ENCODE results near the gene ATP1A1. TPM values are rescaled to one million over a fixed set of nuclear protein-coding genes. Genes with fewer than 3 reads are reported as not detected.

Gene ATP1A1
- total RNA-seq, 2 experiments from 2014 or later = 360 to 370 TPM

GRCh38 chr1:116386042-116386441, 13.0 kb downstream of the ATP1A1 start:
- intact Hi-C loops (cut with micrococcal nuclease) = no loop called here
- no peak overlapping the region for H3K4me3 Mint-ChIP-seq
- no peaks in the 10 kb centered on the region for H3K27me3 Mint-ChIP-seq (ENCODE audit: low read depth)
- no peak overlapping the region for H3K27ac Mint-ChIP-seq
- H3K36me3 Mint-ChIP-seq (ENCODE audit: low read depth) = peaks cover 55% of the 10 kb centered on the region
- peaks cover 71% of the 10 kb centered on the region for H3K4me1 Mint-ChIP-seq (ENCODE audit: low read depth)
- DNase-seq = no peak
- H3K9me3 Mint-ChIP-seq = no peaks in the 10 kb centered on the region
- CTCF ChIA-PET = interaction anchor here (0.9 to 1.0 kb wide), 2 partner anchors 29 to 99 kb away, joined by 3 to 4 read pairs; no protein-coding TSS in a partner anchor

DNA sequence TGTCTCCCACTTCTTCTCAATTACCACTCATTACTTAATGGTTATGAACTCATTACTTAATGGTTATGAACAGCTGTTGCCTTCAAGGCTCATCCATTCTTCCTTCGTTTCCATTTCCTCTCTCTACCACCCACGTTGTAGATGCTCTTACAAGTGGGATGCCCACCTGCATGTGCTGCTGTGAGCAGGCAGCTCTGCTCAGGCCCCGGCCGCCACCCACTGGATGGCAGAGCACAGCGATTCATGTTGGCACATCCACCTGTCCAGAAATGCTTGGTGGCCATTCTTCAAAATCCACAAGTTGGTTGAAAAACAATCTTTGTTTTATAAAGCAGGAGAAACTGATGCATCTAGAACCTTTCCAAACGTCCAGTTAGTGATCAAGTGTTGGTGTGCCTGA, 14.5 kb downstream of the ATP1A1 start:
- Mint-ChIP-seq H3K4me1 (ENCODE audit: low read depth) (peaks cover 66% of the 10 kb centered on the region), H3K4me3 (no peak overlapping the region), H3K36me3 (ENCODE audit: low read depth) (peaks cover 60% of the 10 kb centered on the region), H3K27ac (peak overlapping the region; percentile 33), H3K27me3 (ENCODE audit: low read depth) (no peaks in the 10 kb centered on the region), H3K9me3 (no peaks in the 10 kb centered on the region)
- intact Hi-C loops (cut with micrococcal nuclease) = no loop called here
- CTCF ChIA-PET = interaction anchor here (0.6 to 1.0 kb wide), 2 partner anchors 10 to 620 kb away, joined by 3 read pairs; no protein-coding TSS in a partner anchor
- DNase-seq = no peak

DNA sequence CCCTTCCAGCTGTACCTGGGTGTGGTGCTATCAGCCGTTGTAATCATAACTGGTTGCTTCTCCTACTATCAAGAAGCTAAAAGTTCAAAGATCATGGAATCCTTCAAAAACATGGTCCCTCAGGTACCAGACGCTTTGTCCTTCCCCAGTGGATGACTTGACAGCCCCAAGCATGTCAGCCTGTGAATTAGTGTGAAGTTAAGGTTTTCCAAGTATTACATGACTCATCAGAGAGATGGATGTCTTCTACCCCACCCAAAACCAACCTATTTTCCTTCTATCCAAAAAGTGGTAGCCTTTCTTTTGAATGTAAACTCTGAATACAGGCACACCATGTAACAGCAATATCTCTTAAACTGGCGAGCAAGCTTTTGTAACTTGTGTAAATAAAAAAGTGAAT, 15.1 kb downstream of the ATP1A1 start:
- Mint-ChIP-seq H3K4me1 (ENCODE audit: low read depth) (peaks cover 62% of the 10 kb centered on the region), H3K27me3 (ENCODE audit: low read depth) (no peaks in the 10 kb centered on the region), H3K27ac (peak overlapping the region; percentile 79), H3K36me3 (ENCODE audit: low read depth) (peaks cover 66% of the 10 kb centered on the region), H3K9me3 (no peaks in the 10 kb centered on the region), H3K4me3 (no peak overlapping the region)
- DNase-seq = no peak
- CTCF ChIA-PET = interaction anchor here (0.8 to 1.0 kb wide), 2 partner anchors 10 to 27 kb away, joined by 3 read pairs; no protein-coding TSS in a partner anchor
- intact Hi-C loops (cut with micrococcal nuclease) = no loop called here

DNA sequence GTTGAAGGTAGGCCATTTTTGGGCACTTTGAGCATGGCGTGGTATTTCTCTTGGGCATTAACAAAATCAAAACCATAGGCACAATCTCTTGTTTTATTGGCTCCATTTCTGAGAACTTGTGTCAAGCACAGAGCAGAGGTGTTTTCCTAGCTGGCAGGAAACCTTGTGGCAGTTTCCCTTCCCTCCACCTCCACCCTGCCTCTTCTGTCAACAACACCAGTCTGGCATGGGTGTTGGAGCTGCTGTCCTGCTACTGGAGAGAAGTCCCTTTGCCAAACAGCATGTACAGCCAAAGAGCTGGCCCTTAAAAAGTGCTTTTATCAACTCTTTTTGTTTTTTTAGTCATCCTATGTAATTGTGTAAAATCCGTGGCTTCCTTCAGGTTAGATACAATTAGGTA, 16.0 kb downstream of the ATP1A1 start:
- Mint-ChIP-seq H3K27me3 (ENCODE audit: low read depth) (no peaks in the 10 kb centered on the region), H3K4me3 (no peak overlapping the region), H3K27ac (peak overlapping the region; percentile 79), H3K36me3 (ENCODE audit: low read depth) (peaks cover 72% of the 10 kb centered on the region), H3K4me1 (ENCODE audit: low read depth) (peaks cover 55% of the 10 kb centered on the region), H3K9me3 (no peaks in the 10 kb centered on the region)
- CTCF ChIA-PET = no interaction called here
- intact Hi-C loops (cut with micrococcal nuclease) = no loop called here
- no peak for DNase-seq

DNA sequence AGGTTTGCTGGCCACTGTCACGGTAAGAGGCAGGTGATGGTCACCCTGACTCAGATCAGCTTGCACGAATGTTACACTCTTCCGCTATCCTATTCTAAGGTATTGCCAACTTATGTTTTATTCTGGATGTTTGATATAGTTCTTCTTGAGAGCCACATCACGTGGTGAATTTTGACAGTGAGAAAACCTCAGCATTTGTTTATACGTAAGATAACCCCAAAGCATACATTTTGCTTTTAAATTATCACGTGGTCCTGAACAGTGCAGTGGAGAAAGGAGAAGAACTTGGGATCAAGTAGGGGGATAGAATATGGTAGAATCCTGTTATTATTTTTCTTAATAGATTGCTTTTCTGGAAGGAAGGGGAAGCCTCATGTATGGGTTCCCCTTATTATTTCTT, 16.6 kb downstream of the ATP1A1 start:
- no peaks in the 10 kb centered on the region for H3K9me3 Mint-ChIP-seq
- DNase-seq = no peak
- peaks cover 50% of the 10 kb centered on the region for H3K4me1 Mint-ChIP-seq (ENCODE audit: low read depth)
- H3K27ac Mint-ChIP-seq = peak overlapping the region; percentile 79
- H3K4me3 Mint-ChIP-seq = no peak overlapping the region
- intact Hi-C loops (cut with micrococcal nuclease) = loop anchor here (2.0 kb wide), 1 partner anchor 15 kb away; no protein-coding TSS in a partner anchor
- peaks cover 75% of the 10 kb centered on the region for H3K36me3 Mint-ChIP-seq (ENCODE audit: low read depth)
- no peaks in the 10 kb centered on the region for H3K27me3 Mint-ChIP-seq (ENCODE audit: low read depth)
- CTCF ChIA-PET = interaction anchor here (0.8 to 1.2 kb wide), 2 partner anchors 12 to 27 kb away, joined by 3 to 4 read pairs; no protein-coding TSS in a partner anchor

GRCh38 chr1:116390195-116390594, 17.2 kb downstream of the ATP1A1 start:
- Mint-ChIP-seq H3K36me3 (ENCODE audit: low read depth) (peaks cover 74% of the 10 kb centered on the region), H3K4me1 (ENCODE audit: low read depth) (peaks cover 45% of the 10 kb centered on the region), H3K9me3 (no peaks in the 10 kb centered on the region), H3K4me3 (no peak overlapping the region), H3K27me3 (ENCODE audit: low read depth) (no peaks in the 10 kb centered on the region), H3K27ac (peak overlapping the region; percentile 79)
- DNase-seq = peak; percentile 49
- intact Hi-C loops (cut with micrococcal nuclease) = loop anchor here (2.0 kb wide), 1 partner anchor 15 kb away; no protein-coding TSS in a partner anchor
- CTCF ChIA-PET = interaction anchor here (0.8 to 1.4 kb wide), 4 partner anchors 7 to 94 kb away, joined by 3 to 4 read pairs (median 3); no protein-coding TSS in a partner anchor

GRCh38 chr1:116391185-116391584, 18.1 kb downstream of the ATP1A1 start:
- Mint-ChIP-seq H3K27ac (peak overlapping the region; percentile 66), H3K4me1 (ENCODE audit: low read depth) (peaks cover 41% of the 10 kb centered on the region), H3K9me3 (no peaks in the 10 kb centered on the region), H3K27me3 (ENCODE audit: low read depth) (no peaks in the 10 kb centered on the region), H3K36me3 (ENCODE audit: low read depth) (peaks cover 75% of the 10 kb centered on the region), H3K4me3 (no peak overlapping the region)
- no peak for DNase-seq
- intact Hi-C loops (cut with micrococcal nuclease) = loop anchor here (2.0 kb wide), 1 partner anchor 16 kb away; no protein-coding TSS in a partner anchor
- CTCF ChIA-PET = interaction anchor here (1.1 to 1.5 kb wide), 4 partner anchors 8 to 93 kb away, joined by 3 to 4 read pairs (median 3); no protein-coding TSS in a partner anchor

GRCh38 chr1:116392717-116393404, 19.8 kb downstream of the ATP1A1 start:
- intact Hi-C loops (cut with micrococcal nuclease) = no loop called here
- DNase-seq = no peak
- Mint-ChIP-seq H3K9me3 (no peaks in the 10 kb centered on the region), H3K4me1 (ENCODE audit: low read depth) (peaks cover 32% of the 10 kb centered on the region), H3K4me3 (no peak overlapping the region), H3K27ac (peak overlapping the region; percentile 46), H3K27me3 (ENCODE audit: low read depth) (no peaks in the 10 kb centered on the region), H3K36me3 (ENCODE audit: low read depth) (peaks cover 75% of the 10 kb centered on the region)
- CTCF ChIA-PET = interaction anchor here (1.1 kb wide), 1 partner anchor 12 kb away, joined by 3 read pairs; no protein-coding TSS in a partner anchor

- no peak overlapping the region for H3K4me3 Mint-ChIP-seq
- intact Hi-C loops (cut with micrococcal nuclease) = no loop called here
- peaks cover 23% of the 10 kb centered on the region for H3K4me1 Mint-ChIP-seq (ENCODE audit: low read depth)
- DNase-seq = no peak
- no peaks in the 10 kb centered on the region for H3K9me3 Mint-ChIP-seq
- no peak overlapping the region for H3K27ac Mint-ChIP-seq
- CTCF ChIA-PET = interaction anchor here (1.1 kb wide), 1 partner anchor 12 kb away, joined by 3 read pairs; no protein-coding TSS in a partner anchor
- H3K36me3 Mint-ChIP-seq (ENCODE audit: low read depth) = peaks cover 75% of the 10 kb centered on the region
- H3K27me3 Mint-ChIP-seq (ENCODE audit: low read depth) = no peaks in the 10 kb centered on the region
These were observed 20.7 kb downstream of the ATP1A1 start for GRCh38 chr1:116393792-116394191.

GRCh38 chr1:116394270-116394669, 21.2 kb downstream of the ATP1A1 start:
- H3K27me3 Mint-ChIP-seq (ENCODE audit: low read depth) = no peaks in the 10 kb centered on the region
- peaks cover 75% of the 10 kb centered on the region for H3K36me3 Mint-ChIP-seq (ENCODE audit: low read depth)
- H3K4me3 Mint-ChIP-seq = no peak overlapping the region
- CTCF ChIA-PET = no interaction called here
- no peaks in the 10 kb centered on the region for H3K9me3 Mint-ChIP-seq
- H3K27ac Mint-ChIP-seq = no peak overlapping the region
- DNase-seq = no peak
- intact Hi-C loops (cut with micrococcal nuclease) = no loop called here
- peaks cover 19% of the 10 kb centered on the region for H3K4me1 Mint-ChIP-seq (ENCODE audit: low read depth)

DNA sequence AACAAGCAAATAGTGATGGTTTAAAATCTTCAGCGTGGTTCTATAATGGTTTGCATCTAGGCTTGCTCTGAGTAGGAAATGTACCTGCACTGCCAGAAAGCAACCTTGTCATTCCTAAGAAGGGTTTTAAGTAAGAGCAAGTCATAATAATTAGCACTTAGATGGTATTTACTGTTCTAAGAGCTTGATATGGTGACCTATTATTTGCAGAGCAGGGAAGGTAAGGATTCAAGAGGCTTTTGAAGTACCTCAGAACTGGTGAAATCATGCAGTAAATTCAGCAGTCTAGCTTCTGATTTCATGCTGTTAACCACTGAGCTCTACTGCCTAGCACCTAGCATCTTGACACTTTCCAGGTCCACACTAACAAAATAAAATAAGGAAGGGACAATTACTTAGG, 23.7 kb downstream of the ATP1A1 start:
- no peak for DNase-seq
- CTCF ChIA-PET = interaction anchor here (1.2 kb wide), 1 partner anchor 21 kb away, joined by 4 read pairs; no protein-coding TSS in a partner anchor
- H3K36me3 Mint-ChIP-seq (ENCODE audit: low read depth) = peaks cover 84% of the 10 kb centered on the region
- no peak overlapping the region for H3K4me3 Mint-ChIP-seq
- H3K27me3 Mint-ChIP-seq (ENCODE audit: low read depth) = no peaks in the 10 kb centered on the region
- H3K27ac Mint-ChIP-seq = peak overlapping the region; percentile 69
- H3K4me1 Mint-ChIP-seq (ENCODE audit: low read depth) = peaks cover 10% of the 10 kb centered on the region
- intact Hi-C loops (cut with micrococcal nuclease) = no loop called here
- H3K9me3 Mint-ChIP-seq = no peaks in the 10 kb centered on the region

GRCh38 chr1:116397728-116398127, 24.7 kb downstream of the ATP1A1 start:
- DNase-seq = no peak
- intact Hi-C loops (cut with micrococcal nuclease) = no loop called here
- Mint-ChIP-seq H3K27ac (peak overlapping the region; percentile 47), H3K36me3 (ENCODE audit: low read depth) (peaks cover 87% of the 10 kb centered on the region), H3K4me3 (no peak overlapping the region), H3K27me3 (ENCODE audit: low read depth) (no peaks in the 10 kb centered on the region), H3K9me3 (no peaks in the 10 kb centered on the region), H3K4me1 (ENCODE audit: low read depth) (peaks cover 13% of the 10 kb centered on the region)
- CTCF ChIA-PET = interaction anchor here (0.8 to 1.1 kb wide), 2 partner anchors 10 to 22 kb away, joined by 3 read pairs; no protein-coding TSS in a partner anchor
